Astrocyte of the cerebellum (primary cell): ENCODE results near the gene SNAI3.

Experiments used
- DNase-seq: peaks from one replicate; pipeline ENCODE4 v3.0.0-alpha.2; 2011; ENCODE audit warnings: low read depth
- H3K4me3 ChIP-seq: 2 replicates; pipeline ENCODE4 v1.5.1; 2011; ENCODE audit warnings: mild to moderate bottlenecking, low read depth, low read length, moderate library complexity
- in situ Hi-C: cut with HindIII; loops from 2 replicates; pipeline ENCODE4 v1.10.0; 2017; ENCODE audit warnings: low sequenced_read_pairs
- TF ChIP-seq, protein P1 (sequence below): IDR thresholded peaks from 2 replicates; pipeline ENCODE4 v1.5.1; 2012; ENCODE audit warnings: low read length, low read depth, moderate library complexity, mild to moderate bottlenecking; ENCODE audit errors: missing control alignments

Gene SNAI3

DNA sequence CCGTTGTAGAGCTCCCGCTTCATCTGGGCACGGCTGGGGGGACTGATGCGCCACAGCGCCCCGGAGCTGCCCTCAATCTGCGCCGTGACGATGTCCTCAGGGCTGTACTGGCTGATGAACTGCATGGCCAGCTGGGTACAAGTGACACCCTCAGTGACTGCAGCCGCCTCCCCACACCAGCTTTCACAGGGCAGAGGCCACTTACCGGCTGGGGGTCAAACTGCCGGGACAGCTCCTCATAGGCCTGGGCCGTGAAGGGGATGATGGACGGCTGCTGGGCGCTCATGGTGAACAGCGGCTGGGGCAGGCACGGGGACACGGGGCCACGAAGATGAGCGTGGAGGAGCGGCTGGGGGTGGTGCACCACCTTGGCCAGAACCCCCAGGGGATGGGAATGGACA, 30.3 kb upstream of the SNAI3 start:
- DNase-seq, result no peak
- no peak overlapping the region for H3K4me3 ChIP-seq
- in situ Hi-C loops, result no loop called here
- TF ChIP-seq, protein P1, sequence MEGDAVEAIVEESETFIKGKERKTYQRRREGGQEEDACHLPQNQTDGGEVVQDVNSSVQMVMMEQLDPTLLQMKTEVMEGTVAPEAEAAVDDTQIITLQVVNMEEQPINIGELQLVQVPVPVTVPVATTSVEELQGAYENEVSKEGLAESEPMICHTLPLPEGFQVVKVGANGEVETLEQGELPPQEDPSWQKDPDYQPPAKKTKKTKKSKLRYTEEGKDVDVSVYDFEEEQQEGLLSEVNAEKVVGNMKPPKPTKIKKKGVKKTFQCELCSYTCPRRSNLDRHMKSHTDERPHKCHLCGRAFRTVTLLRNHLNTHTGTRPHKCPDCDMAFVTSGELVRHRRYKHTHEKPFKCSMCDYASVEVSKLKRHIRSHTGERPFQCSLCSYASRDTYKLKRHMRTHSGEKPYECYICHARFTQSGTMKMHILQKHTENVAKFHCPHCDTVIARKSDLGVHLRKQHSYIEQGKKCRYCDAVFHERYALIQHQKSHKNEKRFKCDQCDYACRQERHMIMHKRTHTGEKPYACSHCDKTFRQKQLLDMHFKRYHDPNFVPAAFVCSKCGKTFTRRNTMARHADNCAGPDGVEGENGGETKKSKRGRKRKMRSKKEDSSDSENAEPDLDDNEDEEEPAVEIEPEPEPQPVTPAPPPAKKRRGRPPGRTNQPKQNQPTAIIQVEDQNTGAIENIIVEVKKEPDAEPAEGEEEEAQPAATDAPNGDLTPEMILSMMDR, result no peak

GRCh38 chr16:88716201-88716600, 29.9 kb upstream of the SNAI3 start:
- H3K4me3 ChIP-seq, result no peak overlapping the region
- TF ChIP-seq, protein P1, result no peak
- in situ Hi-C loops, result no loop called here
- DNase-seq, result no peak

- in situ Hi-C loops, result no loop called here
Observed at GRCh38 chr16:88715312-88716190, 29.2 kb upstream of the SNAI3 start.

DNA sequence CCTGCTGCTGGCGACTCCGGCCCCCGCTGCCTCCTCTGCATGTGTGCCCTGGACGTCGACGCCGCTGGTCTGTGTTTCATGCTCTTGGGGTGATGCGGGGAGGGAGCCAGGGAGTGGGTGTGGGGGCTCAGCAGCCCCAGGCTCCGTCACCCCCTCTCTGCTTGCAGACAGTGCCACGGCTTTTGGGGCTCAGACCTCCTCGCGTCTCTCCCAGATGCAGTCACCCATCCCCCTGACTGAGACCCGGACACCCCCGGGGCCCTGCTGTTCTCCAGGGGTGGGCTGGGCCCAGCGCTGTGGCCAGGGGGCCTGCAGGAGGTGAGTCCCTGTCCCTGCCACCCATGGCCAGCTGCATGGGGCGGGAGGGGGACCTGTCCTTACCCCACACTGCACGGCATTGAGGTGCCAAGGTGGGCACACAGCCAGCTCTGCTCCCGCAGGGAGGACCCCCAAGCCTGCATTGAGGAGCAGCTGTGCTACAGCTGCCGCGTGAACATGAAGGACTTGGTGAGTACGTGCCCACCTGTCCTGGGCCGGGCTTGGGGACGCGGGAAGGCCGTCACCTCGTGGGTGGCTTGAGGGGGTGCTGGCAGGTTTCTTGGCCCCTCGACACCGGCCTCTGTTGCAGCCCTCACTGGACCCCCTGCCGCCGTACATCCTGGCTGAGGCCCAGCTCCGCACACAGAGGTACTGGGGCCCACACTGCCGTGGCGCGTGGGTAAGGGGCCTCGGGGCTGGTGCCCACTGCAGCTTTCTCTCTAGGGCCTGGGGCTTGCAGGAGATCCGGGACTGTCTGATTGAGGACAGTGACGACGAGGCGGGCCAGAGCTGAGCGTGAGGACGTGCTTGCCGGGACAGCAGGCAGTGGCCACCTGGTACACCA, 28.4 kb upstream of the SNAI3 start:
- in situ Hi-C loops, result no loop called here
- TF ChIP-seq, protein P1, result no peak
- DNase-seq, result no peak
- no peak overlapping the region for H3K4me3 ChIP-seq

More at GRCh38 chr16:88715312-88716190, 29.2 kb upstream of the SNAI3 start:
- TF ChIP-seq, protein P1, result no peak
- DNase-seq, result no peak
- no peak overlapping the region for H3K4me3 ChIP-seq

GRCh38 chr16:88713568-88714419, 27.5 kb upstream of the SNAI3 start:
- in situ Hi-C loops, result no loop called here
- H3K4me3 ChIP-seq, result no peak overlapping the region
- no peak for DNase-seq
- TF ChIP-seq, protein P1, result no peak

- no peak for DNase-seq
- in situ Hi-C loops, result no loop called here
- TF ChIP-seq, protein P1, result no peak
- H3K4me3 ChIP-seq, result no peak overlapping the region
Observed at GRCh38 chr16:88713054-88713453, 26.7 kb upstream of the SNAI3 start.
